Middle frontal gyrus (tissue), 1 donor: ENCODE measurements around the gene DYNLRB1.

ENCODE experiments used
- DNase-seq: peaks from one replicate; pipeline ENCODE4 v3.0.0-alpha.2; 2015; ENCODE audit warnings: low spot score; ENCODE audit errors: extremely low spot score

The DYNLRB1 gene

DNA sequence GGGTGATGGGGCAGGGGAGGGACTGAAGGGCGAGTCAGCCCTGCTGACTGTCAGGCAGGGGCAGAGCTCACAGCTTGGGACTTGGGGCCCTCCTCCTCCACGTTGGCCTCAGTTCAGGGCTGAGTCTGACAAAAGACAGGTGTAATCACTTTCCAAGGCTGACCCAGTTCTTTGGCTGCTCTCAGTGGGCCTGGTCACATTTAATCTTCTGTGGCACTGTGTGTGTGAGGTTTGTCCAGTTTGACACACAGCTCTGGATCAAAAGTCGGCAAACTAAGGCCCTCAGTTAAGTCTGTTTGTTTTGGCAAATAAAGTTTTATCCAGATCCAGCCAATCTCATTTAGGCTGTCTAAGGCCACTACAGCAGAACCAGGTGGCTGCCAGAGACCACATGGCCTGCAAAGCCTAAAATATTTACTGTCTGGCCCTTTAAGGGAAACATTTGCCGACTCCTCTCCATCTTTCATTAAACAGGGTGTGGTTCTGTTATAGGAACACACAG, 37.2 kb downstream of the DYNLRB1 start:
- DNase-seq: no peak

- no peak for DNase-seq
These were observed 41.7 kb downstream of the DYNLRB1 start for GRCh38 chr20:34557936-34558319.

GRCh38 chr20:34558320-34559218, 42.3 kb downstream of the DYNLRB1 start, which contains the start of gene MAP1LC3A:
Gene MAP1LC3A (plus strand): TSS chr20:34558718. CDS start chr20:34558869, 151 bp downstream.
- peak; percentile 94 for DNase-seq

GRCh38 chr20:34559311-34560140, 43.3 kb downstream of the DYNLRB1 start:
- DNase-seq: no peak

DNA sequence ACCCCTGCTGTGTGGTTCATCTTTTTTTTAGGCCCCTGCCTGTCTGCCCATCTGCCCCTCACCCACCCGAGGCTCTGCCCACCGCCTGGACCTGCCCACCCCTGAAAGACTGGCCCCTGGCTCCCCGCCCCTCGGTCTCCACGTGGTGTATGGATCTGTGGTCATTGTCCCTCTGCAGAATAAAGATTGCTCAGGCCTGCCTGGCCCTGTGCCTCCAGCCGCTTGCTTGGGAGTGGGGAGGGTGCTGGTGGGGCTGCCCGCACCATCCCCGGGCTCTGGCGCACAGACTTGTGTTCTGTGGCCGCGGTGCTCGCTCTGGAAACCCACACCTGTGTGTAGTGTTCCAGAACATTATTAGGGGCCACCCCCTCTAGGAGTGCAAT, 43.9 kb downstream of the DYNLRB1 start:
- DNase-seq: no peak

DNA sequence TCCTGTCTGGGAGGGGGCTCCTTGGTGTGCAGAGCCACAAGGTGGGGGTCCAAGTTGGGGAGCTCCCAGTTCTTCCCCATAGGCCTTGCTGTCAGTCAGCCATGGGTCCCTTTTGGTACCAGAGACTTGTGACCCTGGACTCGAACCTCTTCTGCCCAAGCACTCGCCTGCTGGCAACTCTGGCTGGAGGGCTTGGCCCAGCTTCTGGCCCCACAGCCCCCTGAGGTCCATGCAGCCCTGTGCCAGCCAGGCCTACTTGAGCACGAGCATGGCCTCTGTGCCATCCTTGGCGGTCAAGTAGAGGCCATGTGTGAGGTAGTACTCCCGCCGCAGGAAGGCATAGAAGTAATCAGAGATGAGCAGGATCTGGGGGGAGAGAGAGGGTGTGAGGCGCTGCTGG, 44.4 kb downstream of the DYNLRB1 start:
- DNase-seq: no peak

GRCh38 chr20:34561661-34562060, 45.4 kb downstream of the DYNLRB1 start:
- no peak for DNase-seq

- no peak for DNase-seq
These were observed 46.4 kb downstream of the DYNLRB1 start for GRCh38 chr20:34562641-34563040.

DNA sequence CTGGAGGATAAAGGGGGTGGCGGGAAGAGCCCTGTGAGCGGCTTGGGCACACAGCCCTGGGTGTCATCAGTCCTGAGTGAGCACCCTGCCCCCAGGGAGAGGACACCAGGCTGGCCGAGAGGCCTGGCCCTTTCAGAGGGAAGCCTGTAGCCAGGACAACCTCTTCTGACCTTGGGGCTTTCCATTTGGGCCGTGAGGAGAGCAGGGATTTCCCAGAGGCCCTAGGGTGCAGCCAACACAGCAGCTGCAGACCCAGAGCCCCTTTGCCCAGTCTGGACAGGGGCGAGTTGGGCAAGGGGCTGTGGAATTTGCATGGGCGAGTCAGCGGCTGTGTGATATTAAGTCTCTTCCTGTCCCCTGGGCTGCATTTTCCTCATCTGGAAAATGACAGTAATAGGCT, 48.6 kb downstream of the DYNLRB1 start:
- DNase-seq: no peak

- no peak for DNase-seq
These were observed 51.0 kb downstream of the DYNLRB1 start for GRCh38 chr20:34566978-34567891.

DNA sequence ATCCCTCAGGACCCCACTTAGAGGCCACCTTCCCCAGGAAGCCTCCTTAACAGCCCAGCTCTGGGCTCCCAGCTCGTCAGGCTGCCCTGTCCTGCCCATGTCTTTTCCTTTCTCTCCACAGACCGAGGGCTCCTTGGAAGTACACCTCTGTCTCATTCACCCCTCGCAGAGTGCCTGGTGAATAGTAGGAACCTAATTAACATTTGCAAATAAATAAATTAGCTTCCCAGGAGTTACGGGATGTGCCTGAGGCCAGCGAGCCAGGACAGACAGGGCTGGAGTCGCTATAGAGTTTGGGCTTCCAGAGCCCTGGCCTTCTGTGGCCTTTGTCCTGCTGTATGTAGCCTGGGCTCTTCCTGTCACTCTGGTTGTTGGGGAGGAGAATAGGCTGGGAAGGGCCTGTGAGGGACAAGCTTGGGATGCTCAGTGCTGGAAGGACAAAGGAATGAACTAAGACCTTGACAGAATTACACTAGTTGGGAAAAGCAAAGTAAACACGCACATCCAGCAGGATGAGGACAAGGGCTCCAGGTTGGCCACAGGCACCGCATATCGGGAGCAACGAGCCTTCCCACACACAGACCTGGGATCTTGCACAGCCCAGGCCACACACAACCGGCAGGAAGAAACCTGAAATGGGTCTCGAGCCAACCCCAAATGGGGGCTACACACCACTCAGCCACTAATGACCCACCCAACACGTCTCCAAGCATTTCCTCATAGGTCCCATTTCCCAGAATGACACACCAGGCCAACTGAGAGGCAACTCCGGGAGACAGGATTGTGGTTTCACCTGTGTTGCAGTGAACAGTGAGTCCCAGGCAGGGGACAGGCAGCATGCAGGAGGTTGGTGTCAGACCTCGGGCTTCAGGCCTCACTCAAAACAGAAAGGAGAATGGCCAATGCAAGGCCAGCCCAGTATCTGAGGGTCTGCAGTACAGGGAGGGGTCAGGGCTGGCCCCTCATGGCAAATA, 52.0 kb downstream of the DYNLRB1 start:
- DNase-seq: no peak

- DNase-seq: no peak
These were observed 53.4 kb downstream of the DYNLRB1 start for GRCh38 chr20:34569598-34569997.

DNA sequence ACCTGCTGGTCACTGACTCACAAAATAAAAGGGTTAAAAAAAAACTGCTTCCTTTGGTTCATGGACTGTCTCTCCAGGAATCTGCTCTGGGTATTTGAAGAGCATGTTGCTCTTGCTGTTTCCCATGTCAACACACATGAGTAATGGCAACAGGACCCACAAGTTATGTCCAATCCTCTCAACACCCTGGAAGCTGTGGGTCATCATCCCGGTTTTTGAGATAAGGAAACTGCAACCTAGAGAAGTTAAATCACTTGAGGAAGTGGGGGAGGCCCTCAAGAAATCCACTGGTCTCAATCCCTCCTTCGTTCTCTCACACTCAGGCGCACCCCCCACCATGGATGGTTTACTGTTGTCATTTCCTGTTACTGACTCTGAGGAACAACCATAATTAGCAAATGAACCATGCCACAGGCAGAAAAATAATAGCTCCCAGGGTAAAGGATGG, 54.7 kb downstream of the DYNLRB1 start:
- no peak for DNase-seq

DNA sequence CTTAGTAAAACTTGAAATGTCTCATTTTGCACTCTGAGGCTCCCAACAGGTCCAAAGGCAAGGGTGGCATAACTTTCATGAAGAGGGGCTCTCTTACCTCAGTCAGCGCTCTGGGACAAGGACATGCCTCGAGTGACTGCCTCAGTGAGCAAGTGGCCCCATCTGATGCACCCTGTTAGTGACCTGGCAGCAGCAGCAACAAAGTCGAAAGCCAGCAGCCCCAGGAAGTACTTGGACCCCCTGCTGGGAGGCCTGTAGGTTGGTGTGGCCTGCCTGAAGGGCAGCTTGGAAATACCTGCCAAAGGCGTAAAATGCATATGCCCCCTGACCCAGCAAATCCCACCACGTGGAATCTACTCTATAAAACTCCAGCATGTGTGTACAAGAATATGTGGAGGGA, 55.5 kb downstream of the DYNLRB1 start:
- no peak for DNase-seq

DNA sequence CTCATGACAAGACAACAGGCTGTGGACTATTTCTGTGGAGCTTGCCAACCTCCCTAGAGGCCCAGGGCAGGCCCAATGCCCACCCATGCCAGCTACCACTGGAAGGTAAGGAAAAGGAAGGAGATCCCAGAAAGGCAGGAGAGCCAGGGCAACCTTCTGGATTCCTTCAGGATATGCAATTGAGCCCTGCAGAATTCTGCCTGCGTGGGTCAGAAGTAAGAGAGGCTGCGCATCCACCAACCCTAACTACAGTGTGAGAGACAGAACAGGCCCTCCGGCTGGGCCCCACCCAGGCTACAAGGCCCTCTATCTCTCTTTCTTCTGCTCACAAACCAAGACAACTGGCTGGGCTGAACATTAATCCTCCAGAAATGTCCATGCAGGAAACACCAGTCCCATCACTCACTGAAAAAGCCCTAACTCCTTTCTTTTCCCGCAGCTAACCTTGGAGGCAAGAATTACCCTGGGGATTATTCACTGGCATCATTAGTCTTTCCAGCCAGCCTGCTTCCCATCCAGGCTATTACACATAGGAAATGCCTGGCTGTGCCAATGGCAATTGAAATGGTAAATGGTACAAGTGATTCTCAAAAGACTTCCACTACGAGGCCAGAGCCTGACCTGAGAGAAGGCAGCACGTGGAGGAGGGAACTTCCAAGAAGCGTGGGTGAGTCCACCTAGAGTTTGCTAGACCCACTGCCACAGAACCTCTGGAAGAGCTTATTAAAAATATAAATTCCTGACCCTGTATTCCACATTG, 57.5 kb downstream of the DYNLRB1 start:
- DNase-seq: no peak

DNA sequence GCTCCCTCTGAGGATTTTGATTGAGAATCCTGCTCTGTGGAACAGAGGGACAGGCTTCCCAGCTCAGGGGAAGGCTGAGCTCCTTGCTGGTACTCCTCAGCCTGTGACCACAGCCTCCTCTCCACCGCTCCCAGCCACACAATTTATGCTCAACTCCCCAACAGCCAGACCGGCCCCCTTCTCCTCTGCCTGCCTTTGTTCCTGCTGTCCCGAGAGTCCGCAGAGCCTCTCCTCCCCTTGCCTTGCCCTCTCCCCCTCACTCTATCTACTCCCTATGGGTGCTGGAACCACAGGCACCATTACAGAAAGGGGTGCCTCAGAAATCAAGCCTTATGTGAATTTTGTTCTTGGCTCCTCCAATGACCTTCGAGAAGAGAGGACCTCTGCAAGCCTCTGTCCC, 58.2 kb downstream of the DYNLRB1 start:
- DNase-seq: no peak

- DNase-seq: no peak
These were observed 58.6 kb downstream of the DYNLRB1 start for GRCh38 chr20:34574861-34575260.

GRCh38 chr20:34575271-34575670, 59.0 kb downstream of the DYNLRB1 start:
- DNase-seq: no peak

DNA sequence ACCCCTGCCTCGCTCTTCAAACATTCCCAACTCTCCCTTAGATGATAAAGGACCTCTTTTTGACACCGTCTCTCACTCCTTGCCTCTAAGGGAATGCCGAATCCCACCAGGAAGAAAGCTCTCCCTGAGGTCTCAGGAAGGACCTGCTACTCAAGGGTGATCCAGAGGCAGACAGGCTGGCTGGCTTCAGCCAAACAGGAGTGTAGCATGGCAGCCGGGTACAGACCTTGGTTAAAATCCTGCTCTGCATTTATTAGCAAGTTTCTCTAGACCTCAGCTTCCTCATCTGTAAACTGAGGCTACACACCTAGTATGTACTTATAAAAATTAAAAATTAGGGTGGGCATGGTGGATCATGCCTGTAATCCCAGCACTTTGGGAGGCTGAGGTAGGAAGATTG, 59.5 kb downstream of the DYNLRB1 start:
- DNase-seq: no peak
